ENCODE data around the gene SCLY.
A peak's percentile ranks its signal among the peaks of the same experiment; 100 is the strongest.
"Not testable (repeated sequence)": the region's sequence is repeated elsewhere in the genome, so short reads cannot be mapped to it uniquely, and the experiment has no call there.

Gene SCLY

GRCh38 chr2:238104226-238104690 is 43.5 kb downstream of the SCLY start:
- DNase-seq (ENCODE audit: low read depth in 1 of 2, low spot score in 1 of 2), result no peak
- no peak for TF ChIP-seq JUND (IDR thresholded peaks at IDR 0.05; ENCODE audit: low read depth)
- in situ Hi-C loops (cut with HindIII; ENCODE audit: low pct_unique_long_range_greater_than_20kb, low sequenced_read_pairs), result no loop called here

- TF ChIP-seq JUND (IDR thresholded peaks at IDR 0.05; ENCODE audit: low read depth), result no peak
- in situ Hi-C loops (cut with HindIII; ENCODE audit: low pct_unique_long_range_greater_than_20kb, low sequenced_read_pairs), result no loop called here
- no peak for DNase-seq (ENCODE audit: low read depth in 1 of 2, low spot score in 1 of 2)
Observed at GRCh38 chr2:238104691-238105371, 44.0 kb downstream of the SCLY start.

GRCh38 chr2:238105506-238106338 is 44.9 kb downstream of the SCLY start:
- TF ChIP-seq JUND (IDR thresholded peaks at IDR 0.05; ENCODE audit: low read depth), result no peak
- no peak for DNase-seq (ENCODE audit: low read depth in 1 of 2, low spot score in 1 of 2)
- in situ Hi-C loops (cut with HindIII; ENCODE audit: low pct_unique_long_range_greater_than_20kb, low sequenced_read_pairs), result no loop called here

- in situ Hi-C loops (cut with HindIII; ENCODE audit: low pct_unique_long_range_greater_than_20kb, low sequenced_read_pairs), result no loop called here
- no peak for TF ChIP-seq JUND (IDR thresholded peaks at IDR 0.05; ENCODE audit: low read depth)
- no peak for DNase-seq (ENCODE audit: low read depth in 1 of 2, low spot score in 1 of 2)
Observed at GRCh38 chr2:238106339-238106697, 45.5 kb downstream of the SCLY start.

GRCh38 chr2:238106698-238107524 is 46.1 kb downstream of the SCLY start:
- in situ Hi-C loops (cut with HindIII; ENCODE audit: low pct_unique_long_range_greater_than_20kb, low sequenced_read_pairs), result no loop called here
- peak in 1 of 2 experiments; percentile 52 for DNase-seq (ENCODE audit: low read depth in 1 of 2, low spot score in 1 of 2)
- TF ChIP-seq JUND (IDR thresholded peaks at IDR 0.05; ENCODE audit: low read depth), result no peak

- in situ Hi-C loops (cut with HindIII; ENCODE audit: low pct_unique_long_range_greater_than_20kb, low sequenced_read_pairs), result no loop called here
Observed at GRCh38 chr2:238107525-238108422, 47.0 kb downstream of the SCLY start.

GRCh38 chr2:238108423-238109183 is 47.8 kb downstream of the SCLY start:
- in situ Hi-C loops (cut with HindIII; ENCODE audit: low pct_unique_long_range_greater_than_20kb, low sequenced_read_pairs), result no loop called here
- DNase-seq (ENCODE audit: low read depth in 1 of 2, low spot score in 1 of 2), result no peak
- TF ChIP-seq JUND (IDR thresholded peaks at IDR 0.05; ENCODE audit: low read depth), result no peak

More at GRCh38 chr2:238107525-238108422, 47.0 kb downstream of the SCLY start:
- no peak for TF ChIP-seq JUND (IDR thresholded peaks at IDR 0.05; ENCODE audit: low read depth)
- DNase-seq (ENCODE audit: low read depth in 1 of 2, low spot score in 1 of 2), result peak in 1 of 2 experiments; percentile 39

GRCh38 chr2:238113611-238114010 is 52.8 kb downstream of the SCLY start:
- no peak for DNase-seq (ENCODE audit: low read depth in 1 of 2, low spot score in 1 of 2)
- no peak for TF ChIP-seq JUND (IDR thresholded peaks at IDR 0.05; ENCODE audit: low read depth)
- in situ Hi-C loops (cut with HindIII; ENCODE audit: low pct_unique_long_range_greater_than_20kb, low sequenced_read_pairs), result no loop called here

GRCh38 chr2:238114331-238114841 is 53.6 kb downstream of the SCLY start:
- no peak for TF ChIP-seq JUND (IDR thresholded peaks at IDR 0.05; ENCODE audit: low read depth)
- no peak for DNase-seq (ENCODE audit: low read depth in 1 of 2, low spot score in 1 of 2)
- in situ Hi-C loops (cut with HindIII; ENCODE audit: low pct_unique_long_range_greater_than_20kb, low sequenced_read_pairs), result no loop called here

GRCh38 chr2:238114851-238115660 is 54.3 kb downstream of the SCLY start:
- no peak for TF ChIP-seq JUND (IDR thresholded peaks at IDR 0.05; ENCODE audit: low read depth)
- in situ Hi-C loops (cut with HindIII; ENCODE audit: low pct_unique_long_range_greater_than_20kb, low sequenced_read_pairs), result no loop called here
- no peak for DNase-seq (ENCODE audit: low read depth in 1 of 2, low spot score in 1 of 2)

GRCh38 chr2:238115709-238116108 is 54.9 kb downstream of the SCLY start:
- DNase-seq (ENCODE audit: low read depth in 1 of 2, low spot score in 1 of 2); in situ Hi-C loops (cut with HindIII; ENCODE audit: low pct_unique_long_range_greater_than_20kb, low sequenced_read_pairs): not testable (repeated sequence)
